CD4-positive, alpha-beta T cell treated with Interleukin-10 for 1 hour (primary cell): ENCODE results near the gene SHISAL2B.
"Not testable (repeated sequence)": the region's sequence is repeated elsewhere in the genome, so short reads cannot be mapped to it uniquely, and the experiment has no call there.

Source experiments
- DNase-seq: peaks from one replicate; pipeline ENCODE4 v3.0.0-alpha.2; 2020

The SHISAL2B gene

DNA sequence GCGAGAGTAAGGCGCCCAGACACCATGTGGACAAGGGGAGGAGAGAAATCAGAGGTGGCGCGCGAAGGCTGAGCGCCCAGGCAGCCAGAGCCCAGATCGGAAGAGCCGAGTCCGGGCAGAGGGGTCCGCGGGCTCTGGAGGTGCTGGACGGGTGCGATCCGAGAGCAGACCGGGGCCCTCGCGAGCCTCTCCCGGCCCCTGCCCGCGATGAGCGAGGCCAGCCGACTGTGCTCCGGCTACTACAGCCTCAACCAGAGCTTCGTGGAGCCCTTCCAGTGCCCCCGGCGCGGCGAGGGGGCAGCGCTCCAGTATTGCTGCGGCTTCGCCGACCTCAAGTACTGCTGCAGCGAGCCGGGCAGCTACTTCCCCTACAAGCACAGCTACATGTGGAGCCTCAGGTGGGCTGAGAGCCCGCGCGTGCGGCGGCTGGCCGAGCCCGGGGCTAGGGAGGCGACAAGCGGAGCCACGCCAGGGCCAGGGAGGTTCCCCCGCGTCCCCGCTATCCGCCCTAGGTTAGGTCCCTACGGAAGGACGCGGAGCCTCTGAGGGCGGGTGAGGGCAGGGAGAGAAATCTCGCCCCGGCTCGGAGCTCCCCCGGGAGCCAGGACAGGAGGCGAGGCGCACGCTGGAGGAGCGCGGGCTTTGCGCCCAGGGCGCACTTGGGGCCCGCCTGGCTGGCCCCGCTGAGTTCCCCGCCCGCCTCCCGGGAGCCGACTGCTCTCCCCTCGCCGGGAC is at the start of gene SHISAL2B:
Gene SHISAL2B, plus strand, starts transcription at position 87 of the 735 bp plus-strand sequence. Its CDS starts 121 bp downstream, at position 208.
- DNase-seq = no peak

DNA sequence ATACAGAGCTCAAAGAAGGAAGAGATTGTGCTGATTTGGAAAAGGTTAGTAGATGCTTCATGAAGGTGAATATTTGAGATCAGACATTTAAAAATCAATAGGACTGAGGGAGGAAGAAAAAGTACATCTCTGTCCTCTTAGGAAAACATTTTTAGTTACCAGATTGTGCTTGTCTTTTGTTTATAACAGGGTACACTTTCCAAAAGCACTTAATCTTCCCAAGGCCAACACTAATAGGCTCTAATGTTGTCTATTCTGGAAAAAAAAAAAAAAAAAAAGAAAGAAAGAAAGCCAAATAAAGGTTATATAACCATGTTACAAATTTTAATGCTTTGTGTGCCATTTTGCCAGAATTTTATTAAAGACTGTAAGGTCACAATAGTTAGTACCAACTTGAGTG is 45.5 kb upstream of the SHISAL2B start:
- DNase-seq = no peak

DNA sequence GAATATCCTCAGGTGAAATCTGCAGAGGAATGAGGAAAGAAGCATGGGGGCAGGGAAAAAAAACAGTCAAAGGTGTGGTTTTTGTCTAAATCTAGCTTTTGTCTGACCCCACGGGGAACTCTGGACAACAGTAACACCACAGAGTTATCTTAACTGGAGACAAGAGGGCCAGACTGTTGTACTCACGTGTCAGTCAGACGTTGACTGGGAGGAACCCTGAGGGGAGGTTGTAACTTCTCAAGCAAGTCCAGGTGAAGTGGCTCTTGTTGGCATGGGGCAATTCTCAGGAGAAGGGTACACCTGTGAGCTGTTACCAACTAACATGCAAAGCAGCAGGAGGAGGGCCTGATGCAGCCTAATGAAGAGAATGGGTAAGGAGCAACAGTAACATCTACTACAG is 44.1 kb upstream of the SHISAL2B start:
- no peak for DNase-seq

DNA sequence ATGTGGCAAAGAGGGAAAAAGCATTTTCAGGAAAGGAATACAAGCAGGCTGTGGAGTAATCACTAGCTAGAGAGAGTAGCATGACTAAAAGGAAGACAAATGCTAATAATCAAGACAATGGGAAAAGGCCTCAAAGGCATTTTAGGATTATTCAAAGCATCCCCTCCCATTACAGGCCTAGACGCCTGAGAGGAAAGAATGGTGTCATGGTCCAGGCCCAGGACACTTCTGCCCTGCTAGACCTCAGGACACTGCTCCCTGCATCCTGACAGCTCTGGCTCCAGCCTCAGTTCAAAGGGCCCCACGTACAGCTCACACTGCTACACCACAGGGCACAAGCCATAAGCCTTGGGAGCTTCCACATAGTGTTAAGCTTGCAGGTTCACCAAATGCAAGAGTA is 40.8 kb upstream of the SHISAL2B start:
- no peak for DNase-seq

DNA sequence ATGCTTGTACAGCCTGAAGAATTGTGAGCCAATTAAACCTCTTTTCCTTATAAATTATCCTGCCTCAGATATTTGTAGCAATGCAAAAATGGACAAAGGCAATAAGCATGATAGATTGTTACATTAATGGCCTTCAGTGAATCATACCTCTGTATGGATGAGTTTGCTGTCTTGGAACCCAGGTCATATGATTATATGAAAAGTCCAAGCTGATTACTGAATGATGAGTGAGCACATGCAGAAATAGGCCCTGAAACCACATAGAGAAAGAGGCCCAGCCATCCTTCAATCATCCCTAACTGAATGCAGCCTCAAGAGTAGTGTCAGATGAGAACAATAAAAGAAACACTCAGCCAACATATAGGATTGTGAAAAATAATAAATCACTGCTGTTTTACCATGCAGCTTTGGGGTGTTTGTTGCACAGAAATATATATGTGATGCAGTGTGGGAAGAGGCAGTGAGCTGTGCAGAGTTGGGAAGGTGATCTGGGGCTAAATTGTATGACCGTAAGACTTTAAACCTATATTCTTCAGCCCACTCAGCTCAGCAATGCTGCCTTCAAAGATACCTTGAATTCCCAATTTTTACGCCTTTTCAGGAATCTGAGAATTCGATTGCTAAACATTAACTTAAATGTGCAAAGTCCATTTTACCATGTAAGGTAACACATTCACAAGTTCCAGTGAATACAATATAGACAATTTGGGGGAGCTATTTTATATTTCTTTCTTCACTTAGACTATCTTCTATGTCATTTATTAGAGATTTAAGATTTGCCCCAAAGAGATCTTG is 36.3 kb upstream of the SHISAL2B start:
- DNase-seq = no peak

DNA sequence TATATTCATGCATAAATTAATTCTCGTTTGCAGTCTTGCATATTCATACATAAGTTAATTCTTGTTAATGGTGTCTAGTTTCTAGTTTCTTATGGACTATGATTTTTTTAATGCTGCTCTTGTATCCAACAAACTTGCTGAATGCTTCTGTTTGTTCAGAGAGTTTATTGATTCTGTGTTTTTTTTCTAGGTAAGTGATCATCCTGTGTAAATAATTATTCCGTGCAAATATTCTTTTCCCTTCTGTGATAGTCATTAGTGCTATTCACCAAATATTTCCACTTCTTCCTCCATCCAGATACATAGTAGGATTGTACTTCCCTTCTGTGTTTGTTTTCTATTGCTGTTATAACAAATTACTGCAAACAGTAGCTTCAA is 35.8 kb upstream of the SHISAL2B start:
- DNase-seq = no peak

DNA sequence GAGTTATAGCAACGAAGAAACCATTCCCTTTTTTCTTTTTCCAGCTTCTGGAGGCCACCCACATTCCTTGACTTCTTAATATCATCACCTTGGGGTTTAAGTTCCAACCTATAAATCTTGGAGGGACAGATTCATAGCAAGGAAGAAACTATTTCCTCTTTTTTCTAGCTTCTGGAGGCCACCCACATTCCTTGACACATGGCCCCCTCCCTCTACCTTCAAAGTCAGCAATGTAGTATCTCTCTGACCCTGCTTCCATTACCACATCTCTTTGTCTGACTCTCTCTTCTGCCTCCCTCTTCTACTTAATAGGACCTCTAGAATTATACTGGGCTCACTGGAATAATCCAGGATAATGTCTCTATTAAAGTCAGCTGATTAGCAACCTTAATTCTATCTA is 34.7 kb upstream of the SHISAL2B start:
- DNase-seq = no peak

DNA sequence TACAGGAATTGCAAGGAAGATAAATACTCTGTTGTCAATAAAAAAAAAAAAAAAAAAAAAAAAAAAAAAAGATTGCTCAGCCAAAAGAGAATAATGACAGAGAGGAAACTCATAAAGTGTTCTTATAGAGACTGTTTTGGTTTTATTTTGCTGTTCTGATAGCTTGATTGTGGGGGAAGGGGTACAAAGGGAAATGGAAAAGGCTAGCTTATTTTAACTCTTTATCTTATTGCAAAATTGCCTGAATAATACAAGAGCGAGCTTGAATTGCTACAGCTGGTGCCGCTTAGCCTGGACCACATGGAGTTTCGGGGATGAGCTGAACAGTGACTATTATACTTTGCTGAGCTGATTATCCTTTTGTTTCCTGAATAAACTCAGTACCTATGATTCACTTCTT is 31.0 kb upstream of the SHISAL2B start:
- DNase-seq = no peak

DNA sequence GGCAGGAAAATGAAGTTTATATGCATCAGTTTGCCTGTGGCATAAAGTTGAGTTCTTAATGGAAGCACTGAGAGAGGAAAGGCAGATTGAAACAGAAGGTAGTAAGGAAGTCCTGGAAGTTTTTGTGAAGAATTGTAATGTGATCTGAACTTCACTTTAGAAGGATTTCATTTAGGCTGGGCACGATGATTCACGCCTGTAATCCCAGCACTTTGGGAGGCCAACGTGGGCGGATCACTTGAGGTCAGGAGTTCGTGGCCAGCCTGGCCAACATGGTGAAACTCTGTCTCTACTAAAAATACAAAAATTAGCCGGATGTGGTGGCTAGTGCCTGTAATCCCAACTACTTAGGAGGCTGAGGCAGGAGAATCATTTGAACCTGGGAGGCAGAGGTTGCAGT is 27.1 kb upstream of the SHISAL2B start:
- DNase-seq = not testable (repeated sequence)

DNA sequence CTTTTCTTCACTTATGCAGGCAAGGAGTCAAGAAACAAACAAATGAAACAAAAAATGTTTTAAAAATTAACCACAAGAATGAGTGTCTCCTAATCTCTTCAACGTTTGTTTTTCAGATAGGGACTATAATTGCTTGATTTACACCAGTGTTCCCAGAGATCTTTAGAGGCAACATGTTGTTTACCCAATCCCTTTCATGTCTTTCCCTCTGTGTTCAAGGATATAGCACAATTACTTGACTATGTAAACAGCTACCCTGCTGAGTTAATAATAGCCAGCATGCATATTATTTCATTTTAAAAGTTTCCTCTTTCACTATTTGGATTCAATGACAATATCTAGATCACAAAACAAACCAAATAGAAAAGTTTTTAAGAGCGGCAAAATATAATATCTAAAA is 25.1 kb upstream of the SHISAL2B start:
- no peak for DNase-seq

DNA sequence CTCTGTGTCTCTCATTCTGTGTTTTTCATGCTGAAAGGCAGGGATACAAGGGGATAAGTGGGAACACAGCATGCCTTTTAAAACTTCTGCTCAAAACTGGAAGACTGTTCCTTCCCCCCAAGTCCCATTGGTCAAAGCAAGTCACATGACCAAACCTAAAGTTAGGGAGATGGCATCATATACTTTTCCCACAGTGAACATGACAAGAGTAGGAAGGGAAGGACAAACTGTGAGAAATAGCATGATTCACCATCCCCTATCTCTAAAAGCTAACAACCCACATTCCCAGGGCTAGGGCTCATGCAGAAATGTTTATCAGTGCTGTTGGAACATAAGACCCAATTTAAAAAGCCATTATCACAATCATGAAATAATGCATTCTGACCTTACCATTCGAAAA is 24.2 kb upstream of the SHISAL2B start:
- DNase-seq = no peak

DNA sequence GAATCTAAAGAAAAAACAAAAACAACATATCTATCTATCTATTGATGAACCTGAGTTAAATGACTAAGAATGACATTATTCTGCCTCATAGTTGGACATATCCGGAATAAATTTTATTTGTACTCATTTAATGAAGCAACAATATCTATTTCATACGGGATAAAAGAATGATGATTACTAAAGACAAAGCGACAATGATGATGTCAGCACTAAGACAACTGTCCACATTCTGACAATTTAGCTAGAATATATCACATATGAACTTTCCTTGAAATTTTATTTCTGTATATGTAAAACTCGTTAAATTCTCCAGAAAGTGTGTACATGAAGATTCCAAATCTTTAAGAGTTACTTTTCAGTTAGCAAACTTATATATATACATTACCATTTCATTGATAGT is 23.2 kb upstream of the SHISAL2B start:
- DNase-seq = no peak

DNA sequence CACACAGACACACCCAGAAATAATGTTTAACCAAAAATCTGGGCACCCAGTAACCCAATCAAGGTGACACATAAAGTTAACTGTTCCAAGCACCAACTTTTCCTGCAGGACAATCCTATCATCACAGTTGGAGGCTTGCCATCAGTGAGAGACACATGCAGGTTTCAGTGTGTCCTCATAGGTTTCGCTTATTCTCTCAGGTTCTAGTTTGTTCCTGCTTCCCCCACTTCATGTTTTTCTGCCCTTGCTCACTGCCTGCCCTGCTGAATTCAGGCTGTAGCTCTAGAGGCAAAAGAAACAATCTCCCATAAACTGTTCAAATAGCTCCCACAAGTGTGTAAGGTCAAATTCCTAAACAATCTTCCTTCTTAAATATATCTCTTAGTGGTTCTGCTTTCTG is 20.0 kb upstream of the SHISAL2B start:
- DNase-seq = no peak

DNA sequence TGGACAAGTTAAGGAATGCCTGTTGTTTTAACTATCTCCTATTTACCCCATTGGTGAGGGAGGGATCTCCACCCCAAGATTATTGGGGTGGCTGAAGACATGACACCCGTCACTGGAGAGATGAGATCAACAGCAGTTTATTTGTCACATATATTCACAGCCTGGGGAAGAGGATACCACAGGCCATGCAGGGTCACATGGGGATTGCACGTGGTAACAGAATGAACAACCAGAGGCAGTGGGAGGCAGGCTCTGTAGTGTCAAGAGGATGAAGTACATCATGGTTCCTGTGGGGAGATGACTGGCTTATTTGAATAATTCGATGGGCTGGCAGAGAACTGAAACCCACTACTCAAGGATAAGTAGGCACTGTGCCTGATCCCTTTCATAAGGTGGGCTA is 18.6 kb upstream of the SHISAL2B start:
- DNase-seq = no peak

DNA sequence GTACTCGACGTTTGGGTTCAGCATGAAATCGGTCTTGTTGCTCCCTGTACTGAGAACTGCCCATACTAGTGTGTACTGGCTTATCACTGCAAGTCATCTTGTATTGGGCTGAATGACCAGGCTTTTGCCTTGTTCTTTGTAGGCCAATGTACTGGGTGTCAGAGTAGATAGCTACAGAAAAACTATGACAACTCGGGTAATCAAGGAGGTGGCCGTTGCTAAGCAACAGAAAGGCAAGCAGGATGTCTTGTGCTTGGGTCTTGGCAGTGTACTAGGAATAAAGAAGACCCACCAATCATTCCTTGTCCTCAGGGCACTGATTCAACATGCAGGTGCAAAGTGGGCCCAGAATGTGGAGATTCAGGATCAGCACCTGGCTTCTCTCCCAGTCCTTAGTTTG is 11.9 kb upstream of the SHISAL2B start:
- no peak for DNase-seq

DNA sequence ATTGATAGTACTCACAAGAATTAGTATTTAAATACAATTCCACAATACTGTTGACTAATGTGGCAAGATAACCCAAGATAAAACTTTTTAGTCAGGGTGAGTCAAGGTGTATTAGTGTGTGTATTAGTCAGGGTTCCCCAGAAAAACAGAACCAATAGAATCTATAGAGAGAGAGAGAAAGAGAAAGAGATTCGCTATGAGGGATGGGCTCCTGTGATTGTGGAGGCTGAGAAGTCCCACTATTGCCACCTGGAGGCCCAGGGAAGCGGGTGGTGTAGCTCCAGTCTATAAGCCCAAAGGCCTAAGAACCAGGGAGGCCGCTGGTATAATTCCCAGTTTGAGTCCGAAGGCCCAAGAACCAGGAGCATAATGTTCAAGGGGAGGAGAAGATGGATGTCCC is 10.0 kb upstream of the SHISAL2B start:
- DNase-seq = no peak

DNA sequence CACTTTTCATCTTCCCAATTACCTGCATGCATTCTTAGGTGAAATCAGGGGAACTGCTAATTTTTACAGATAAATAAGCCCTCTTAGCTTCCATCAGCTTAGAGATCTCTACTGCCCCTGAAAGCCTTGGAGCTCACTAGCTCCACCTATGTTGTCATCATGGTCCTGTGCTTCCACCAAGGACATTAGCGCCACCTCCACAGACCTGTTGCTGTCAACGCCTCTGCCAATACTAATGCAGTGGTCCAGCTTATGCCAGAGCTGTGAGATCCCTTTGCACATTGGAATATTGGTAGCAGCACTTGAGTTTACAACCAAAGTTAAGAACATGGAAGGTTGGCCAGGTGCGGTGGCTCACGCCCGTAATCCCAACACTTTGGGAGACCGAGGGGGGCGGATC is 7.7 kb upstream of the SHISAL2B start:
- no peak for DNase-seq

DNA sequence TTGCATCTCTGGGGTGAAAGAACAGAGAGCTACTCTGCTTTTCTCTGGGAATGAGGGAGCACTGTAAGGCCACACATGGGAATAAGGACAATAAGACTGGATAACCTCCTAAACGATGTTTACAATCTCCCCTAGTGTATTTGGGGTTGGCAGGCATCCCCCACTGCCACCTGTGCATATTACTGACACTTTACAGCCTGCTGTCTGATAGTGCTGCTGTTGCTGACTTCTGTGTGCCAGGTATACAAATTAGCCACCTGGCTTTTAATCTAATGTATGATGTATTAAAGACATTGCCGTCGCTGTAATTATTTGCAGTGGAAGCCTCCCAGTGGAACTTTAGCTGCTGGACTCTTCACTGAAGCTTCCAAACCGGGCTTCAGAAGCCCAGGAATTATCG is 4.4 kb upstream of the SHISAL2B start:
- DNase-seq = no peak

DNA sequence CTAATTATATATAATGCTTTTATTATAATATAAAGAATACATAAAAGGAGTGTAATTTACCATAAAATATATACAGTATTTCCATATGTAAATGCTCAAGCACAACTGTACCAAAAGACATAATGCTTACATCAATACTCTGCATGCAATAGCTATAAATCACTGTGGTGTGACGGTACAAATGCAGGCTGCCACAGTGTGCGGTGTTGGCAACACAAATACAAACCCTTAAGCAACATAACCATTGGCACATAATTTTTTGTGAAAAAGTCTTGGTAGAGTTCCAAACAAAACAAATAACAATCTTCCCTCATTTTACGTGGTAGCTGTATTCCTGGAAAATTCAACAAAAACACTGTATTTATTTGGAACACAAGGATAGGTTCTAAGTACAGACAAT is 1.9 kb upstream of the SHISAL2B start:
- no peak for DNase-seq

DNA sequence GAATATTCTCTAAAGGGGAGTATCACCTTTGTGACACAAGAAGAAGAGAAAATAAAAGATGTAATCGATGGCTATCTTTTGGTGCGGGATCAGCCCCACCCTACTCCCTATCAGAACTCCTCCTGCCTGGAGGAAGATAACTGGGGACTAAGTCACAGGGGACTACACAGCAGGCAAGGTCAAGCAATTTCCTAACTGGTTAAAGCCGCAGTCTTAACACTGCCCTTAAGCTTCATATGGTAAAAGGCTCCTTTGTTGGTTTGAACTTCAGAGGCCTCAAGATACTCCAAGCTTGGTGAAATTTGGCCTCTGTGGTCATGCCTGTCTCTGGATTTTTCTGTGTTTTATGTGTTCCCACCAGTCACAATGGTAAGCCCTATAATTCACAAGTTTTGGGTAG is 1.3 kb upstream of the SHISAL2B start:
- DNase-seq = no peak

DNA sequence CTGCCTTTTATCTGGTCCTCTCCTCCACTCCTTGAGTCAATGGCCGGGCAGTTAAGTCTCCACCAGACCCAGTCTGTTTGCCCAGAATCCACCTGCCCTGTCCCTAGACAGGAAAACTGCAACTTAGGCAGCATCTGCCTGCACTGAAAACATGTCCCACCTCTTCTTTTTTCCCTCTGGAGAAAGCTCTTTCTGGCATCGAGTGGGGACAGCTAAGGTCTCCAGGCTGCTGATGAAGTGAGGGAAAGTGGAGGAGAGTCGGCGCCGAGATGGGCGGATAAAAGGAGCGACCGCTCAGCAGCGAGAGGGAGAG is 243 bp upstream of the SHISAL2B start:
- DNase-seq = no peak

DNA sequence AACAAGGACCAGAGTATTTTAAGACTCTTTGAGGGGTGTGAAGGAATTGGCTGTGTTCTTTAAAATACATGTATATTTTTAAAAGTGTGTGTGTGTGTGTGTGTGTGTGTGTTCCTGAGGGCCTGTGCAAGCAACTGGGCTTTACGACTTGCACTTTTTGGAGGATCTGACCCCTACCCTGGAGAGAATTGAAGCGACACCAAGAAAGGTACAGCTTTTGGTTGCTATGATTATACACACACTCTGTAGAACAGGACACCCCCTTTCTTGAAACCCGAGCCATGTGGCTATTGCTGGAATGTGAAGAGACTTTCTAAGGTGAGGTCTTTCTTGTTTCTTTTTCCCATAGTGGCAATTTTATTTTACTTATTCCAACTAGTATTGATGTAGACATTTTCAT is 988 bp downstream of the SHISAL2B start:
- no peak for DNase-seq

DNA sequence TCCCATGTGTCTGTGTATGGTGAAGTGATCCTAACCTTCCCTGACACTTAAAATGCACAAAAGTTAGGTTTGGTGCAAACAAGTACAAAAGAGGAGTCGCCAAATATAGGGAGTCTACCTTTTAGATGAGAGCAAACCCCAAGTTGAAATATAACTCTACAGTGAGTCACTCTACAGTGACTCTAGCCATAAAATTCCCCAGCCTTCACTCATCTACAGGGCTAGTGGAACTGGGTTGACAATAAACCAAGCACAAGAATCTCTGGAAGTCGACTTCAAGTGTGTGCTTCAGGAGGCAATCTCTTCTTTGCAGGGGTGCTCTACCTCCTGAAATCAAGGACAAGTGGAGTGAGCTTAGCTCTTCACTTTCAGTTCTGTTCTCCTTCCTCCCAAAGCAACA is 3.3 kb downstream of the SHISAL2B start:
- DNase-seq = no peak

DNA sequence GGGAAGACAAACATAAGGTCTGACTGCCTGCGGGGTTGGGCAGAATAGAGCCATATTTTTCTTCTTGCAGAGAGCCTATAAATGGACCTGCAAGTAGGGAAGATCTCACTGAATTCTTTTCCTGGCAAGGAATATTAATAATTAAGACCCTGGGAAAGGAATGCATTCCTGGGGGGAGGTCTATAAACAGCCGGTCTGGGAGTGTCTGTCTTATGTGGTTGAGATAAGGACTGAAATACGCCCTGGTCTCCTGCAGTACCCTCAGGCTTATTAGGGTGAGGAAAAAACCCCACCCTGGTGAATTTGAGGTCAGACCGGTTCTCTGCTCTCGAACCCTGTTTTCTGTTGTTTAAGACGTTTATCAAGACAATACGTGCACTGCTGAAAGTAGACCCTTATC is 6.1 kb downstream of the SHISAL2B start:
- not testable (repeated sequence) for DNase-seq

DNA sequence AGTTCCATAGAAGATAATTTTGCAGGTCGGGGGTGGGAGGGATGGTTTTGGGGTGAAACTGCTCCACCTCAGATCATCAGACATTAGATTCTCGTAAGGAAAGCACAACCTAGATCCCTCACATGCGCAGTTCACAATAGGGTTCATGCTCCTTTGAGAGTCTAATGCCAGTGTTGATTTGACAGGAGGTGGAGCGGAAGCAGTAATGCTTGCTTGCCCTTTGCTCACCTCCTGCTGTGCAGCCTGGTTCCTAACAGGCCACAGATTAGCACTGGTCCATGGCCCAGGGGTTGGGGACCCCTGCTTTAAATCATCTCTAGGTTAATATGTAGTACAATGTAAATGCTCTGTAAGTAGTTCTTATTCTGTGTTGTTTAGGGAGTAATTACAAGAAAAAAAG is 10.5 kb downstream of the SHISAL2B start:
- no peak for DNase-seq
